HG03457 (cell line): ENCODE measurements around the gene TRIM16.
"Not testable (repeated sequence)": the region's sequence is repeated elsewhere in the genome, so short reads cannot be mapped to it uniquely, and the experiment has no call there.

Experiments used
- ATAC-seq: cut with Tn5 transposase; IDR thresholded peaks from one replicate; pipeline ENCODE4 v1.9.1; 2021; ENCODE audit warnings: moderate number of reproducible peaks; ENCODE audit not compliant: unreplicated experiment

TRIM16 gene

GRCh38 chr17:15619331-15620058, 64.6 kb downstream of the TRIM16 start, which contains the start of gene FBXW10B:
Gene FBXW10B (minus strand): TSS chr17:15619704. CDS start chr17:15619512, 192 bp downstream.
- not testable (repeated sequence) for ATAC-seq

- ATAC-seq, result not testable (repeated sequence)
Observed at GRCh38 chr17:15616828-15617227, 67.3 kb downstream of the TRIM16 start.

DNA sequence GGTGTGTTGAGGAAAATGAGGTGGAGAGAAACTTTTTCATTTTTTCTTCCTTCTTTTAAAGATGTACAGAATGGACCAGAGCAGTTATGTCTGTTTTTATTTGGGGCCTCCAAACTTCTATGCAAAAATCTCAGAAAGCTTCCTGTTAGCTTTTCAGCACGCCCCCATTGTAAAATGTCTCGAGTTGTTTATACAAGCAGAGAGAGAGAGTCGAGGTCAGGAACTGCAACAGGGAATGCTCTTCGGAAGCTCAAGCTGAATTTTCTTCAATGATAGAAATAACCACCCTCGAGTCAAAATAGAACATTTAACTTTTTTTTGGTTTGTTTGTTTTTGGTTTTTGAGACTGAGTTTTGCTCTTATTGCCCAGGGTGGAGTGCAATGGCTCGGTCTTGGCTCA, 68.3 kb downstream of the TRIM16 start:
- not testable (repeated sequence) for ATAC-seq

GRCh38 chr17:15613111-15613510, 71.0 kb downstream of the TRIM16 start:
- not testable (repeated sequence) for ATAC-seq

GRCh38 chr17:15592960-15593359, 91.2 kb downstream of the TRIM16 start:
- ATAC-seq, result not testable (repeated sequence)

- not testable (repeated sequence) for ATAC-seq
Observed at GRCh38 chr17:15591986-15592385, 92.1 kb downstream of the TRIM16 start.

DNA sequence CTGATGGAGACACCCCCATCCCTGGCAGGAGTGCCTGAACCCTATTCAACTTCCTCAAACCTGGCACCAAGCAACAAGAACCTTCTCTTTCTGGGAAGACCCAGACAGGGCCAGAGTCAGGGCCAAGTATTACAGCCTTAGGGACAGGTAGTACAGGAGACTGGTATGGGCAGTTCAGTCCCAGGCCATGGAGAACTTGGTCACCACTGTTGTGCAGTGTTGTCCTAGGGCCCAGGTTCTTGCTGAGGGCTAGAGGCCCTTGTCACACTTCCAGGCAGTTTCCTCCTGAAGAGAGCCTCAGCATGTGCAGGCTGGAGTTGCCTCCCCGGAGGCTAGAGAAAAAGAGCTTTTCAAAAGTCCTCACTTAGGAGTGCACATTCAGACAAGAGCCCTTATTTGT, 93.3 kb downstream of the TRIM16 start:
- ATAC-seq, result not testable (repeated sequence)

- ATAC-seq, result not testable (repeated sequence)
Observed at GRCh38 chr17:15589544-15590536, 94.3 kb downstream of the TRIM16 start.

DNA sequence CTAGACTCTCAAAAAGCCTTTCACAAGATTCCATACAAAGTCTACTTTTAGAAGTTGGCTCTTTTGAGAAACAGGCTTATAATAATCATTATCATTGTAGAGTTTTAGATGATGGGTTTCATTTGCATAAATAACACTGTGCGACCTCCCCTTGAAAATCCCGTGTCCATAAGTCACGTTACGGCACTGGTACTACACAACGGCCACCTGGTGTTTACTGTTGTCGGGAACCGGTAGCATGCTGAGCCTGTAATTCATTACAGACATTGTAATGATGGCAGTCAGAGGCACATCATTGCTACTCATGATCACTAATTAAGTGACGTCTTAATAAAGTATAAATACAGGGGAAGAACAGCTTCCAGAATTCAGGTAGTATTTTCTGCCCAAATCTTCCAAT, 96.1 kb downstream of the TRIM16 start:
- not testable (repeated sequence) for ATAC-seq

DNA sequence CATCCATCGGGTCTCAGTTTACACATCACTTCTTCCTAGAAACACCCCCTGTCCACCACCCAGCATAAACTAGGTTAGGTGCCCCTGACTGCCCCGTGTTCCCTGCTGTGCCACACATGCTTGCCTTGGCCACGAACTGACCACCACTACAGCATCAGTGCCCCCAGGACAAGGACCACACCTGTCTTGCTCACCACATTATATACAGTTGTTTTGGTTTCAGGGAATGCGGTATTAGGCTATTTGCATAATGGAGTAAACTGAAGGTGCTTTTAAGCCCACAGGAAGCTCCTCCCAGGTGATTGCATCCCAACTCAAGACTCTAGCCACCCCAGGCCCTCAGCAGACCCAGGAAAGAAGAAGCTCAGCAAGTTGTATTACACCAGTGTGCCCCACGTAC, 100.8 kb downstream of the TRIM16 start:
- ATAC-seq, result not testable (repeated sequence)

DNA sequence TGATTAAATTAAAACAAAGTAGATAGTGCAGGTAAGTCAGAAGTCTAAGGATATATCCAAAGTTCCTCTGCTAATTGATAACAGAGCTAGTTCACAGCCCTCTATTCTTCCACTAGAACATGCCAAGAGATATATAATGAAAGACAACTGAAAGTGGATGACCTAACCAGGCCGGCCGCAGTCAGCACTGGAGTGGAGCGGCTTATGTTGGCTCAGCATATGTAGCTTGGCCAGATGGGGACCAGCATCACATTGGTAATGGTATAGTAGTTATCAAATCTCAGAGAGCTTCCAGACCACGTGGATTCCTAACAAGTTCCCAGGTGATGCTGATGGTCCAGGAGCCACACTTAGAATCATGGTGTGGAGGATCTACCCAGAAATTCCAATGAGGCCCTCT, 102.6 kb downstream of the TRIM16 start:
- not testable (repeated sequence) for ATAC-seq
